OCI-LY1 (cell line): ENCODE results near the gene DDX51.

Experiments used
- EZH2 ChIP-seq: fragments of 200-600 bp; sonication (generic), shearing (Covaris generic); IDR thresholded peaks from 2 replicates; pipeline ENCODE4 v1.8.0; 2017; ENCODE audit warnings: borderline replicate concordance, mixed run types, mild to moderate bottlenecking, antibody characterized with exemption, low read length, moderate library complexity, mixed read lengths
- TF ChIP-seq, protein P1 (sequence below): fragments of 200-600 bp; sonication (generic), shearing (Covaris generic); IDR thresholded peaks from 2 replicates; pipeline ENCODE4 v1.5.1; 2017; ENCODE audit warnings: mild to moderate bottlenecking, antibody characterized with exemption, low read length, moderate library complexity, mixed read lengths

DNA sequence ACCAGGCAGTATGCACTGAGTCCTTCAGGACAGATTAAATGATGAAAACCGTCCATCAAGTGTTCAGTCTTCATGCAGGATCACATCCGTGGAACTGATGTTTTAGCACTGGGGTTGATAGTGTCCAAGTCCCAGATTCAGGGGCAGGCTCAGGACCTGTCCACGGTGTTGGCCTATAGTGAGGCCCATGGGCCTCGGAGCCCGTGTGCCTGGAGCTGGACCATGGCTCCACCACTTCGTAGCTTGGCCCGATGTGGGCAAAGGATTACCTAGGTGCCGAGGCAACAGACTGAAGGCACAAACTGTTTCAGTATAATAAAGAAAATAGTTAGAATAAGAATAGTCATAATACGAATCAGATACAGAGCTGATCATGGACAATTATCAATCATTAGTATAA, 41.8 kb downstream of the DDX51 start:
- TF ChIP-seq, protein P1, sequence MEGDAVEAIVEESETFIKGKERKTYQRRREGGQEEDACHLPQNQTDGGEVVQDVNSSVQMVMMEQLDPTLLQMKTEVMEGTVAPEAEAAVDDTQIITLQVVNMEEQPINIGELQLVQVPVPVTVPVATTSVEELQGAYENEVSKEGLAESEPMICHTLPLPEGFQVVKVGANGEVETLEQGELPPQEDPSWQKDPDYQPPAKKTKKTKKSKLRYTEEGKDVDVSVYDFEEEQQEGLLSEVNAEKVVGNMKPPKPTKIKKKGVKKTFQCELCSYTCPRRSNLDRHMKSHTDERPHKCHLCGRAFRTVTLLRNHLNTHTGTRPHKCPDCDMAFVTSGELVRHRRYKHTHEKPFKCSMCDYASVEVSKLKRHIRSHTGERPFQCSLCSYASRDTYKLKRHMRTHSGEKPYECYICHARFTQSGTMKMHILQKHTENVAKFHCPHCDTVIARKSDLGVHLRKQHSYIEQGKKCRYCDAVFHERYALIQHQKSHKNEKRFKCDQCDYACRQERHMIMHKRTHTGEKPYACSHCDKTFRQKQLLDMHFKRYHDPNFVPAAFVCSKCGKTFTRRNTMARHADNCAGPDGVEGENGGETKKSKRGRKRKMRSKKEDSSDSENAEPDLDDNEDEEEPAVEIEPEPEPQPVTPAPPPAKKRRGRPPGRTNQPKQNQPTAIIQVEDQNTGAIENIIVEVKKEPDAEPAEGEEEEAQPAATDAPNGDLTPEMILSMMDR, result no peak
- no peak for TF ChIP-seq EZH2
